B cell (primary cell): ENCODE measurements around the gene RBKS.

ENCODE experiments used
- CTCF ChIP-seq: fragments of 200-600 bp; IDR thresholded peaks from one replicate; pipeline ENCODE4 v1.8.0; 2022; ENCODE audit warnings: antibody characterized with exemption, mild to moderate bottlenecking
- EZH2 ChIP-seq: IDR thresholded peaks from 2 replicates; pipeline ENCODE4 v1.6.1; 2012; ENCODE audit warnings: borderline replicate concordance, low read depth, mild to moderate bottlenecking, moderate library complexity, low read length; ENCODE audit not compliant: insufficient read depth, poor library complexity, severe bottlenecking

GRCh38 chr2:27776097-27776496, 114.1 kb downstream of the RBKS start:
- TF ChIP-seq CTCF (no peak), EZH2 (no peak)
